HCT116 (cell line): ENCODE measurements around the gene RNF220. TPM values are rescaled to one million over a fixed set of nuclear protein-coding genes. Genes with fewer than 3 reads are reported as not detected.

Experiments used
- ATAC-seq: fragments of 200-7000 bp; cut with Tn5 transposase; 2 replicates; pipeline ENCODE4 v1.9.1; 2020; ENCODE audit warnings: mild to moderate bottlenecking, moderate library complexity
- BruUV-seq: library from RNA; stranded (reverse); fragments of 400-500 nt; replicated peaks from 2 replicates; lab custom pipeline; 2021; lab: Mats Ljungman, UMichigan
- CTCF ChIA-PET: fragments of 300-600 bp; sonication (Branson Sonifier 250); formaldehyde crosslinking; loops from one replicate; lab custom pipeline; 2021; ENCODE audit warnings: antibody characterized with exemption; lab: Charles Lee
- POLR2A ChIA-PET: fragments of 300-600, 350-600 bp; sonication (Branson Sonifier 250); formaldehyde crosslinking; loops from one replicate; lab custom pipeline; 2021; ENCODE audit warnings: antibody characterized with exemption; lab: Charles Lee
- RAD21 ChIA-PET, 2 experiments: fragments of 300-600 bp; sonication (Branson Sonifier 250); formaldehyde crosslinking; loops; one replicate each; lab custom pipeline; 2023; ENCODE audit warnings: low total read pairs in 2 of 2; ENCODE audit not compliant: uncharacterized antibody in 2 of 2, unreplicated experiment in 2 of 2, low non-redundant PET in 1 of 2; lab: Charles Lee
- DNase-seq: peaks from one replicate; pipeline ENCODE4 v3.0.0-alpha.2; 2010; ENCODE audit warnings: low read depth, low spot score
- H2AFZ ChIP-seq: fragments of 200-600 bp; shearing (Covaris generic), sonication (generic); 2 replicates; pipeline ENCODE4 v1.6.1; 2017; ENCODE audit warnings: low read depth, mixed run types, mixed read lengths, antibody characterized with exemption, low read length; ENCODE audit not compliant: poor library complexity, severe bottlenecking
- H3K27ac ChIP-seq: 2 replicates; pipeline ENCODE4 v1.5.1; 2012; ENCODE audit warnings: low read depth, low read length
- H3K27me3 ChIP-seq: fragments of 200-600 bp; sonication (generic); 2 replicates; pipeline ENCODE4 v1.6.1; 2016; ENCODE audit warnings: mixed run types, low read length, mixed read lengths; ENCODE audit not compliant: insufficient read depth
- H3K36me3 ChIP-seq, 2 experiments: fragments of 200-500 bp in 1 of 2; fragments of 200-600 bp in 1 of 2; sonication (Bioruptor generic) in 1 of 2; sonication (generic) in 1 of 2; 2 replicates each; pipeline versions ENCODE4 v1.5.1 to v1.6.1; 2014 to 2016; ENCODE audit warnings: low read length in 2 of 2, inconsistent platforms in 1 of 2, mixed read lengths in 1 of 2, mixed run types in 1 of 2; ENCODE audit not compliant: insufficient read depth in 2 of 2, control insufficient read depth in 1 of 2
- H3K4me1 ChIP-seq, 2 experiments: fragments of 200-600 bp in 1 of 2; sonication (generic) in 1 of 2; 2 replicates each; pipeline versions ENCODE4 v1.5.1 to v1.6.1; 2012 to 2017; ENCODE audit warnings: low read length in 2 of 2, inconsistent platforms in 1 of 2, mild to moderate bottlenecking in 1 of 2, mixed read lengths in 1 of 2, mixed run types in 1 of 2, moderate library complexity in 1 of 2; ENCODE audit not compliant: insufficient read depth in 2 of 2, control insufficient read depth in 1 of 2
- H3K4me2 ChIP-seq: fragments of 200-600 bp; sonication (generic); 2 replicates; pipeline ENCODE4 v1.6.1; 2017; ENCODE audit warnings: mixed run types, low read length, mixed read lengths
- H3K4me3 ChIP-seq, 2 experiments: fragments of 200-600 bp in 1 of 2; sonication (generic) in 1 of 2; replicated peaks in 1 of 2; 2 replicates each; pipeline ENCODE4 v1.5.1; 2011 to 2016; ENCODE audit warnings: low read length in 2 of 2, control low read depth in 1 of 2, low read depth in 1 of 2, mild to moderate bottlenecking in 1 of 2, mixed read lengths in 1 of 2, mixed run types in 1 of 2
- H3K79me2 ChIP-seq: fragments of 200-600 bp; sonication (generic); 2 replicates; pipeline ENCODE4 v1.6.1; 2017; ENCODE audit warnings: mild to moderate bottlenecking, mixed run types, low read length, moderate library complexity, mixed read lengths; ENCODE audit not compliant: insufficient read depth
- H3K9ac ChIP-seq: fragments of 200-600 bp; sonication (generic); 2 replicates; pipeline ENCODE4 v1.6.1; 2016; ENCODE audit warnings: low read length, mixed read lengths
- H3K9me2 ChIP-seq: fragments of 200-600 bp; sonication (generic), shearing (Covaris generic); 2 replicates; pipeline ENCODE4 v1.6.1; 2017; ENCODE audit warnings: mixed run types, mild to moderate bottlenecking, moderate library complexity; ENCODE audit not compliant: insufficient read depth
- H3K9me3 ChIP-seq, 2 experiments: fragments of 200-500 bp in 1 of 2; fragments of 200-600 bp in 1 of 2; sonication (Bioruptor generic) in 1 of 2; sonication (generic) in 1 of 2; 2 replicates each; pipeline ENCODE4 v1.6.1; 2014 to 2017; ENCODE audit warnings: low read length in 2 of 2, mixed read lengths in 2 of 2, inconsistent platforms in 1 of 2, low read depth in 1 of 2, mild to moderate bottlenecking in 1 of 2, mixed run types in 1 of 2, moderate library complexity in 1 of 2; ENCODE audit not compliant: control insufficient read depth in 1 of 2, insufficient read depth in 1 of 2
- H4K20me1 ChIP-seq: fragments of 200-600 bp; sonication (generic), shearing (Covaris generic); 2 replicates; pipeline ENCODE4 v1.6.1; 2017; ENCODE audit warnings: mixed run types, mild to moderate bottlenecking, moderate library complexity; ENCODE audit not compliant: insufficient read depth
- ATF3 ChIP-seq: IDR thresholded peaks from 2 replicates; pipeline ENCODE4 v1.6.1; 2012
- CEBPB ChIP-seq: IDR thresholded peaks from 2 replicates; pipeline ENCODE4 v1.6.1; 2012; ENCODE audit warnings: low read depth
- CTCF ChIP-seq, 3 experiments: fragments of 200-600 bp in 1 of 3; sonication (generic) in 1 of 3; IDR thresholded peaks in 2 of 3; conservative IDR thresholded peaks in 1 of 3; 2 replicates each; pipeline ENCODE4 v1.5.1; 2012 to 2017; ENCODE audit warnings: low read depth in 2 of 3, low read length in 2 of 3, antibody characterized with exemption in 1 of 3, borderline replicate concordance in 1 of 3, control low read depth in 1 of 3, mild to moderate bottlenecking in 1 of 3, mixed read lengths in 1 of 3, mixed run types in 1 of 3, moderate library complexity in 1 of 3; ENCODE audit not compliant: insufficient read depth in 1 of 3
- EGR1 ChIP-seq: IDR thresholded peaks from 2 replicates; pipeline ENCODE4 v1.6.1; 2012; ENCODE audit warnings: low read depth
- EZH2 ChIP-seq: fragments of 200-600 bp; sonication (generic); IDR thresholded peaks from 2 replicates; pipeline ENCODE4 v1.6.1; 2017; ENCODE audit warnings: antibody characterized with exemption, mixed run types
- FOSL1 ChIP-seq: IDR thresholded peaks from 2 replicates; pipeline ENCODE4 v1.6.1; 2012; ENCODE audit warnings: low read depth
- JUND ChIP-seq: IDR thresholded peaks from 2 replicates; pipeline ENCODE4 v1.6.1; 2012
- POLR2A ChIP-seq: IDR thresholded peaks from 2 replicates; pipeline ENCODE4 v1.7.0; 2011; ENCODE audit warnings: borderline replicate concordance; ENCODE audit not compliant: insufficient read depth, insufficient read length; ENCODE audit errors: extremely low read depth
- POLR2AphosphoS5 ChIP-seq: IDR thresholded peaks from 2 replicates; pipeline ENCODE4 v1.6.1; 2011; ENCODE audit warnings: mild to moderate bottlenecking, low read depth, low read length, moderate library complexity
- RAD21 ChIP-seq: IDR thresholded peaks from 2 replicates; pipeline ENCODE4 v1.6.1; 2012; ENCODE audit warnings: low read depth, mild to moderate bottlenecking
- SIN3A ChIP-seq: IDR thresholded peaks from 2 replicates; pipeline ENCODE4 v1.6.1; 2012; ENCODE audit warnings: low read depth
- SP1 ChIP-seq: IDR thresholded peaks from 2 replicates; pipeline ENCODE4 v1.6.1; 2012; ENCODE audit warnings: low read depth
- TCF7L2 ChIP-seq: IDR thresholded peaks from 2 replicates; pipeline ENCODE4 v1.7.0; 2011; ENCODE audit warnings: borderline replicate concordance, inconsistent platforms; ENCODE audit not compliant: insufficient read depth, insufficient read length; ENCODE audit errors: extremely low read depth
- YY1 ChIP-seq: IDR thresholded peaks from 2 replicates; pipeline ENCODE4 v1.6.1; 2011; ENCODE audit warnings: low read length, low read depth, moderate library complexity, mild to moderate bottlenecking; ENCODE audit not compliant: insufficient replicate concordance; ENCODE audit errors: extremely low read depth
- ZFX ChIP-seq: fragments of 450-650 bp; IDR thresholded peaks from 2 replicates; pipeline ENCODE4 v1.6.1; 2017
- ZNF274 ChIP-seq: fragments of 200-500 bp; sonication (Bioruptor generic); IDR thresholded peaks from 2 replicates; pipeline ENCODE4 v1.6.1; 2014; ENCODE audit warnings: mild to moderate bottlenecking, low read depth, low read length, inconsistent platforms
- intact Hi-C: fragments of 100-400 bp; cut with micrococcal nuclease; formaldehyde crosslinking; loops from 2 replicates; pipeline ENCODE4 v1.10.0; 2022
- total RNA-seq: library from RNA; stranded (reverse); gene quantifications from one replicate; pipeline ENCODE4 v1.2.1, GENCODE V29; 2021; ENCODE audit not compliant: unreplicated experiment
- TF ChIP-seq, protein P1 (sequence below): IDR thresholded peaks from 2 replicates; pipeline ENCODE4 v1.6.1; 2011; ENCODE audit warnings: mild to moderate bottlenecking, low read length, moderate library complexity; ENCODE audit not compliant: insufficient replicate concordance; ENCODE audit errors: extremely low read depth
- TF ChIP-seq, protein P2 (sequence below): IDR thresholded peaks from 2 replicates; pipeline ENCODE4 v1.6.1; 2012; ENCODE audit warnings: low read depth

Gene RNF220
- total RNA-seq, 1 experiment from 2014 or later: 84.5 TPM

- DNase-seq: peak; percentile 98
- intact Hi-C loops: loop anchor here (1.0 kb wide), 1 partner anchor 16 kb away; no protein-coding TSS in a partner anchor
- no peaks in the 10 kb centered on the region for H3K36me3 ChIP-seq
- H3K9me2 ChIP-seq: no peaks in the 10 kb centered on the region
- no peaks in the 10 kb centered on the region for H3K9me3 ChIP-seq
- peaks cover 29 to 45% of the 10 kb centered on the region in 2 experiments for H3K4me1 ChIP-seq
- TF ChIP-seq POLR2A (peak; percentile 26), EGR1 (peak; percentile 60), FOSL1 (no peak), TCF7L2 (no peak), SIN3A (no peak), JUND (no peak), CTCF (IDR thresholded peaks at IDR 0.05 in 2 of 3, conservative IDR thresholded peaks at IDR 0.05 in 1 of 3; ENCODE audit: borderline replicate concordance in 1 of 3, insufficient read depth in 1 of 3, low read depth in 2 of 3, low read length in 2 of 3) (no peak; a peak in 1 of 6 replicates), SP1 (peak; percentile 99), ATF3 (no peak), YY1 (no peak), ZFX (no peak), EZH2 (no peak), ZNF274 (no peak), POLR2AphosphoS5 (peak; percentile 79), CEBPB (no peak), RAD21 (no peak)
- TF ChIP-seq, protein P1, sequence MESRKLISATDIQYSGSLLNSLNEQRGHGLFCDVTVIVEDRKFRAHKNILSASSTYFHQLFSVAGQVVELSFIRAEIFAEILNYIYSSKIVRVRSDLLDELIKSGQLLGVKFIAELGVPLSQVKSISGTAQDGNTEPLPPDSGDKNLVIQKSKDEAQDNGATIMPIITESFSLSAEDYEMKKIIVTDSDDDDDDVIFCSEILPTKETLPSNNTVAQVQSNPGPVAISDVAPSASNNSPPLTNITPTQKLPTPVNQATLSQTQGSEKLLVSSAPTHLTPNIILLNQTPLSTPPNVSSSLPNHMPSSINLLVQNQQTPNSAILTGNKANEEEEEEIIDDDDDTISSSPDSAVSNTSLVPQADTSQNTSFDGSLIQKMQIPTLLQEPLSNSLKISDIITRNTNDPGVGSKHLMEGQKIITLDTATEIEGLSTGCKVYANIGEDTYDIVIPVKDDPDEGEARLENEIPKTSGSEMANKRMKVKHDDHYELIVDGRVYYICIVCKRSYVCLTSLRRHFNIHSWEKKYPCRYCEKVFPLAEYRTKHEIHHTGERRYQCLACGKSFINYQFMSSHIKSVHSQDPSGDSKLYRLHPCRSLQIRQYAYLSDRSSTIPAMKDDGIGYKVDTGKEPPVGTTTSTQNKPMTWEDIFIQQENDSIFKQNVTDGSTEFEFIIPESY: no peak
- TF ChIP-seq, protein P2, sequence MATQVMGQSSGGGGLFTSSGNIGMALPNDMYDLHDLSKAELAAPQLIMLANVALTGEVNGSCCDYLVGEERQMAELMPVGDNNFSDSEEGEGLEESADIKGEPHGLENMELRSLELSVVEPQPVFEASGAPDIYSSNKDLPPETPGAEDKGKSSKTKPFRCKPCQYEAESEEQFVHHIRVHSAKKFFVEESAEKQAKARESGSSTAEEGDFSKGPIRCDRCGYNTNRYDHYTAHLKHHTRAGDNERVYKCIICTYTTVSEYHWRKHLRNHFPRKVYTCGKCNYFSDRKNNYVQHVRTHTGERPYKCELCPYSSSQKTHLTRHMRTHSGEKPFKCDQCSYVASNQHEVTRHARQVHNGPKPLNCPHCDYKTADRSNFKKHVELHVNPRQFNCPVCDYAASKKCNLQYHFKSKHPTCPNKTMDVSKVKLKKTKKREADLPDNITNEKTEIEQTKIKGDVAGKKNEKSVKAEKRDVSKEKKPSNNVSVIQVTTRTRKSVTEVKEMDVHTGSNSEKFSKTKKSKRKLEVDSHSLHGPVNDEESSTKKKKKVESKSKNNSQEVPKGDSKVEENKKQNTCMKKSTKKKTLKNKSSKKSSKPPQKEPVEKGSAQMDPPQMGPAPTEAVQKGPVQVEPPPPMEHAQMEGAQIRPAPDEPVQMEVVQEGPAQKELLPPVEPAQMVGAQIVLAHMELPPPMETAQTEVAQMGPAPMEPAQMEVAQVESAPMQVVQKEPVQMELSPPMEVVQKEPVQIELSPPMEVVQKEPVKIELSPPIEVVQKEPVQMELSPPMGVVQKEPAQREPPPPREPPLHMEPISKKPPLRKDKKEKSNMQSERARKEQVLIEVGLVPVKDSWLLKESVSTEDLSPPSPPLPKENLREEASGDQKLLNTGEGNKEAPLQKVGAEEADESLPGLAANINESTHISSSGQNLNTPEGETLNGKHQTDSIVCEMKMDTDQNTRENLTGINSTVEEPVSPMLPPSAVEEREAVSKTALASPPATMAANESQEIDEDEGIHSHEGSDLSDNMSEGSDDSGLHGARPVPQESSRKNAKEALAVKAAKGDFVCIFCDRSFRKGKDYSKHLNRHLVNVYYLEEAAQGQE: no peak
- TF ChIP-seq, all 23 proteins: peak for 4
- Histone ChIP-seq H3K79me2 (no peaks in the 10 kb centered on the region), H3K9ac (peak within 1 kb of the TSS; percentile 69), H3K4me3 (peak within 1 kb of the TSS; percentile 63 to 73), H3K4me2 (peak within 1 kb of the TSS; percentile 92), H4K20me1 (no peaks in the 10 kb centered on the region), H3K27ac (peak within 1 kb of the TSS; percentile 72), H2AFZ (no peak within 1 kb of the TSS), H3K27me3 (no peaks in the 10 kb centered on the region)
- ChIA-PET CTCF (interaction anchor here (0.6 to 3.6 kb wide), 7 partner anchors 9 to 510 kb away, joined by 3 to 9 read pairs (median 3); no protein-coding TSS in a partner anchor), POLR2A (interaction anchor here (0.7 to 2.4 kb wide), 10 partner anchors 10 to 145 kb away, joined by 3 to 29 read pairs (median 4); no protein-coding TSS in a partner anchor), RAD21 (no interaction called here)
- ATAC-seq: peak; percentile 96
- no TSS peak for BruUV-seq
Measured at GRCh38 chr1:44674113-44675000, 269.3 kb downstream of the RNF220 start, which contains the start of the genes ARMH1 and TMEM53. Gene ARMH1 (plus strand): TSS chr1:44674714. CDS start chr1:44689698, 14,984 bp downstream. Gene TMEM53 (minus strand): TSS chr1:44674481. CDS start chr1:44674391, 90 bp downstream.
